Endodermal cell (in vitro differentiated cells): ENCODE results near the gene COL4A2. TPM values are rescaled to one million over a fixed set of nuclear protein-coding genes. Genes with fewer than 3 reads are reported as not detected.

ENCODE experiments used
- DNase-seq: peaks from one replicate; pipeline ENCODE4 v3.0.0-alpha.2; 2017
- H3K27ac ChIP-seq: 2 replicates; pipeline ENCODE4 v1.5.1; 2013; ENCODE audit warnings: mild to moderate bottlenecking, low read depth, low read length, moderate library complexity
- H3K27me3 ChIP-seq: 2 replicates; pipeline ENCODE4 v1.6.1; 2013; ENCODE audit warnings: mild to moderate bottlenecking, low read length, moderate library complexity; ENCODE audit not compliant: insufficient read depth, control insufficient read depth, poor library complexity, severe bottlenecking
- H3K36me3 ChIP-seq: 2 replicates; pipeline ENCODE4 v1.7.0; 2013; ENCODE audit warnings: mild to moderate bottlenecking, low read length, moderate library complexity; ENCODE audit not compliant: control insufficient read depth, insufficient read depth
- H3K4me1 ChIP-seq: one replicate; pipeline ENCODE4 v1.7.0; 2013; ENCODE audit warnings: low read length; ENCODE audit not compliant: control insufficient read depth, insufficient read depth
- H3K4me3 ChIP-seq: 2 replicates; pipeline ENCODE4 v1.5.1; 2013; ENCODE audit warnings: mild to moderate bottlenecking, low read length, moderate library complexity
- H3K9ac ChIP-seq: 2 replicates; pipeline ENCODE4 v1.6.1; 2013; ENCODE audit warnings: mild to moderate bottlenecking, low read length, moderate library complexity; ENCODE audit not compliant: poor library complexity, severe bottlenecking; ENCODE audit errors: extremely low read depth
- H3K9me3 ChIP-seq: 2 replicates; pipeline ENCODE4 v1.6.1; 2013; ENCODE audit warnings: mild to moderate bottlenecking, low read length, moderate library complexity; ENCODE audit not compliant: control insufficient read depth
- H3K27ac Mint-ChIP-seq: 2 replicates; pipeline ENCODE4 v1.8.0; 2020; ENCODE audit warnings: mixed read lengths
- H3K27me3 Mint-ChIP-seq: 2 replicates; pipeline ENCODE4 v1.8.0; 2021; ENCODE audit warnings: mild to moderate bottlenecking, mixed read lengths; ENCODE audit not compliant: insufficient read depth
- H3K36me3 Mint-ChIP-seq: 2 replicates; pipeline ENCODE4 v1.8.0; 2020; ENCODE audit warnings: low read depth, mixed read lengths
- H3K4me1 Mint-ChIP-seq: 2 replicates; pipeline ENCODE4 v1.8.0; 2020; ENCODE audit warnings: mixed read lengths
- H3K4me3 Mint-ChIP-seq: 2 replicates; pipeline ENCODE4 v1.8.0; 2020; ENCODE audit warnings: mild to moderate bottlenecking, moderate library complexity, mixed read lengths
- H3K9me3 Mint-ChIP-seq: 2 replicates; pipeline ENCODE4 v1.8.0; 2020; ENCODE audit warnings: mild to moderate bottlenecking, mixed read lengths
- WGBS, 2 experiments: methylation state at CpG; one replicate each; pipeline versions ENCODE4 v1.1.5 to v1.1.7; 2013; ENCODE audit warnings: missing lambda C conversion rate in 2 of 2, mixed read lengths in 1 of 2; ENCODE audit not compliant: insufficient coverage in 1 of 2, insufficient read length in 1 of 2; 5-methylcytosine and 5-hydroxymethylcytosine counted together
- total RNA-seq, 2 donors: library from RNA; stranded (reverse); fragmentation: NEBNext Ultra II Directional in 1 of 2; extraction: Animal tissue kit (Norgen Biotek cat#: 25700) in 1 of 2; gene quantifications; 2 replicates in 1 of 2; 3 replicates in 1 of 2; pipeline ENCODE4 v1.2.1, GENCODE V29; 2021
- TF ChIP-seq, protein P1 (sequence below): fragments of 200-600 bp; sonication (generic); conservative IDR thresholded peaks from 2 replicates; pipeline ENCODE4 v1.5.0; 2021; ENCODE audit warnings: antibody characterized with exemption, mild to moderate bottlenecking

COL4A2 gene
- total RNA-seq, 2 donors from 2014 or later = 388 to 398 TPM

DNA sequence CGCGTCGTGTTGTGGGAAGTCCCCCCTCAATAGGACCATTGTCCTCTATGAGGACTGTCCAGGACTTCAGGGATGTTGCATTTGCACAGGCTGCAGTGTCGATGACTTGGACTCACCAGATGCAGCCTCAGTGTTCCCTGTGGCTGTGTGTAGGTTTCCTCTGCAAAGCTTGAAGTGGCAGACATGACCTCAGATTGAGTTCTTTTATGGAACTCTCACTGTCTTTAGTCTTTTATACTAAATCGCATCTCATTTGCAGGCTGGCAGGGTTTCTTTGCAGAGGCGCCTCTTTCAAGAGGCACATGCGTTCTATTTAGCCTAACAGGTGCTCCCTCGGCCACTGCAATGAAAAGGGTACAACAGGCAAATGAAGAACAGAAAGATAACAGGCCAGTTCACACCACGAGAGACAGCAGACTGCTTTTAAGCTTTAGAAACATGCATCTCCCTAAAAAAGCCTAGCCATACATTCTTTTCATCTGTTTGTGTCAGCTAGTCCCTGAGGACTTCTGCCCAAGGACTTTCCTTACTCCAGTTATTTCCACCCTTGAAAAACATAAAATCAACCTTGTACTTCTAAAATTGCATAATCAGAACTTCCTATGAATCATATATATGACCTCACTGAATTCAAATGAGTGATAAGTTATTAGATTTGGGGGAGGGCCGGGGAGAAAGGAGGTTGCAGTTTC lies 136.0 kb downstream of the COL4A2 start:
- Histone ChIP-seq H3K4me3 (no peak overlapping the region), H3K36me3 (peaks cover 92% of the 10 kb centered on the region), H3K9ac (no peak overlapping the region), H3K27me3 (no peaks in the 10 kb centered on the region), H3K4me1 (no peaks in the 10 kb centered on the region), H3K27ac (peak overlapping the region; percentile 39), H3K9me3 (no peaks in the 10 kb centered on the region)
- Mint-ChIP-seq H3K4me3 (no peak overlapping the region), H3K36me3 (peaks cover 88% of the 10 kb centered on the region), H3K4me1 (peaks cover 4% of the 10 kb centered on the region), H3K27me3 (no peaks in the 10 kb centered on the region), H3K9me3 (no peaks in the 10 kb centered on the region), H3K27ac (no peak overlapping the region)
- WGBS, 2 experiments = 89 to 93% methylated on average over 9 to 10 of the region's 10 CpGs
- no peak for DNase-seq
- TF ChIP-seq, protein P1, sequence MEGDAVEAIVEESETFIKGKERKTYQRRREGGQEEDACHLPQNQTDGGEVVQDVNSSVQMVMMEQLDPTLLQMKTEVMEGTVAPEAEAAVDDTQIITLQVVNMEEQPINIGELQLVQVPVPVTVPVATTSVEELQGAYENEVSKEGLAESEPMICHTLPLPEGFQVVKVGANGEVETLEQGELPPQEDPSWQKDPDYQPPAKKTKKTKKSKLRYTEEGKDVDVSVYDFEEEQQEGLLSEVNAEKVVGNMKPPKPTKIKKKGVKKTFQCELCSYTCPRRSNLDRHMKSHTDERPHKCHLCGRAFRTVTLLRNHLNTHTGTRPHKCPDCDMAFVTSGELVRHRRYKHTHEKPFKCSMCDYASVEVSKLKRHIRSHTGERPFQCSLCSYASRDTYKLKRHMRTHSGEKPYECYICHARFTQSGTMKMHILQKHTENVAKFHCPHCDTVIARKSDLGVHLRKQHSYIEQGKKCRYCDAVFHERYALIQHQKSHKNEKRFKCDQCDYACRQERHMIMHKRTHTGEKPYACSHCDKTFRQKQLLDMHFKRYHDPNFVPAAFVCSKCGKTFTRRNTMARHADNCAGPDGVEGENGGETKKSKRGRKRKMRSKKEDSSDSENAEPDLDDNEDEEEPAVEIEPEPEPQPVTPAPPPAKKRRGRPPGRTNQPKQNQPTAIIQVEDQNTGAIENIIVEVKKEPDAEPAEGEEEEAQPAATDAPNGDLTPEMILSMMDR = no peak

DNA sequence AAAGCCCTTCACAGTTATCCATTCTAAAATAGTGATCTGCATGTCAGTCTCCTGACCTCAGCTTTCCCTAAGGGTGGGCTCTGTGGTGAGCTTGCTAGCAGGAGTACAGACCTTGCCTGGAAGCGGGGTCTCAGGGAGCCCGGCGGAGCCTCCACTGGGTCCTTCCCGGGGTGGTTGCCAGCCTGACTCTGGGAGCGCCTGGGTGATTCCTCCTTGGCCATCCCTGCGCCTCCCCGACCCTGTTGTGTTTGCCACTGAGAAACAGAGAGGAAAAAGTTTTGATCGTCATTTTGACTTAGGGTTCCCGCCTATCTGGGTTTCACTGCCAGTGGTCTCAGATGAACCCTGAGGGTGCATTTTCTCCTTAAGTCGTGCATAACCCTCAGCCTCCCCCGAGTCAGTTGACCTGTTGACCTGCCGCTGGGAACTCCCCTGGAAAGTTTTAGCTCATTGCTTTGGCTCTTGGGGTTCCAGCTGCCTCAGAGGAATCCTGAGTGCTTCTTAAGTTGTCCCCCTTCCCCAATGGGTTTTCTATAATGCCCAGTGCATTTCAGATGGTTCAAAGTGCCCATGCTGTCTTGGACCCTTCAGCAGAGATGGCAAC lies 136.6 kb downstream of the COL4A2 start:
- Histone ChIP-seq H3K9me3 (no peaks in the 10 kb centered on the region), H3K27ac (peak overlapping the region; percentile 39), H3K9ac (no peak overlapping the region), H3K27me3 (no peaks in the 10 kb centered on the region), H3K4me1 (no peaks in the 10 kb centered on the region), H3K36me3 (peaks cover 92% of the 10 kb centered on the region), H3K4me3 (no peak overlapping the region)
- DNase-seq = no peak
- TF ChIP-seq, protein P1 = no peak
- Mint-ChIP-seq H3K9me3 (no peaks in the 10 kb centered on the region), H3K4me3 (no peak overlapping the region), H3K4me1 (peaks cover 4% of the 10 kb centered on the region), H3K36me3 (peaks cover 89% of the 10 kb centered on the region), H3K27ac (no peak overlapping the region), H3K27me3 (no peaks in the 10 kb centered on the region)
- WGBS, 2 experiments = 91 to 92% methylated on average over 8 to 12 of the region's 12 CpGs

DNA sequence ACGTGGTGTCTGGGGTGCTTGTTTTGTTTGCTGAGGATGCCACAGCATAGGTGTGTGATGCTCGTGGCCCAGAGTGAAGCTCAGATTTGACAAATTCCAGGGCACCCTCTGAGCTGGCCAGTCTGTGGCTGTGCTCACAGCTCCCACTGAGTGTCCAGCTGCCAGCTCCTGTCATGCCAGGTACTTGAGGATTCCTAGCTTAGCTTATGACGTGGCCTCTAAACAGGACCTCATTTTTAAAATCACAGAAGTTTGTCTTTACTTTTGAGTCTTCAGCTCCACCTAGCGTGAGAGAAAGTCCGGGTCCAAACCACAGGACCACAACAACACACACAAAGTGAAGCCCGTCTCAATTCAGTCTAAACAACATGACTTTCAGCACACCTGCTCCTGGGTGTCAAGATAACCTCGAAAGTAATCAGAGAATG lies 137.2 kb downstream of the COL4A2 start:
- peaks cover 4% of the 10 kb centered on the region for H3K4me1 Mint-ChIP-seq
- TF ChIP-seq, protein P1 = no peak
- H3K9me3 ChIP-seq = no peaks in the 10 kb centered on the region
- H3K36me3 ChIP-seq = peaks cover 90% of the 10 kb centered on the region
- peaks cover 87% of the 10 kb centered on the region for H3K36me3 Mint-ChIP-seq
- H3K4me3 ChIP-seq = no peak overlapping the region
- H3K4me3 Mint-ChIP-seq = no peak overlapping the region
- no peaks in the 10 kb centered on the region for H3K27me3 Mint-ChIP-seq
- H3K27ac Mint-ChIP-seq = no peak overlapping the region
- no peak overlapping the region for H3K9ac ChIP-seq
- H3K27ac ChIP-seq = no peak overlapping the region
- no peaks in the 10 kb centered on the region for H3K27me3 ChIP-seq
- 92 to 95% methylated on average over 3 to 7 of the region's 7 CpGs for WGBS, 2 experiments
- no peak for DNase-seq
- H3K9me3 Mint-ChIP-seq = no peaks in the 10 kb centered on the region
- no peaks in the 10 kb centered on the region for H3K4me1 ChIP-seq
